ENCODE measurements around the gene PSMD13. TPM values are rescaled to one million over a fixed set of nuclear protein-coding genes. Genes with fewer than 3 reads are reported as not detected.

Gene PSMD13
- total and polyA plus RNA-seq, 4 donors, result 48.8 to 56.7 (median 52.8) TPM

DNA sequence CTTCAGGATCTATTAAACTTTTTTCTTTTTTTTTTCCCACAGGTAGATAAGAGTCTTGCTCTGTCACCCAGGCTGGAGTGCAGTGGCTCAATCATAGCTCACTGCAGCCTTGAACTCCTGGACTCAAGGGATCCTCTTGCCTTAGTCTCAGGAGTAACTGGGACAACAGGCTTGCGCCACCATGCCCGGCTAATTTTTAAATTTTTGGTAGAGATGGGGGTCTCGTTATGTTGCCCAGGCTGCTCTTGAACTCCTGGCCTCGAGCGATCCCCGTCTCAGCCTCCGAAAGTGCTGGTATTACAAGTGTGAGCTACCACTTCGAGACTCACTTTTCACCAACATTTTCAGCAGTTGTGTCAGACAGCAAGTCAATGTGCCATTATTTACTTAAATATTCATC, 1.6 kb upstream of the PSMD13 start:
- Histone ChIP-seq H3K9ac (ENCODE audit: low read depth in 1 of 2, low read length in 2 of 2) (peak overlapping the region in 1 of 2 donors; percentile 87), H3K36me3 (ENCODE audit: control insufficient read depth in 4 of 4, insufficient read depth in 3 of 4, low read depth in 1 of 4, low read length in 3 of 4) (peaks cover 0 to 14% (median 5%) of the 10 kb centered on the region in 4 donors), H3K27ac (ENCODE audit: low read depth in 1 of 2, low read length in 2 of 2) (no peak overlapping the region), H3K4me3 (ENCODE audit: low read depth in 1 of 3, low read length in 3 of 3) (peak overlapping the region; percentile 50 to 85 (median 84)), H3K9me3 (ENCODE audit: control insufficient read depth in 4 of 4, low read length in 3 of 4) (no peaks in the 10 kb centered on the region), H3K27me3 (ENCODE audit: control insufficient read depth in 4 of 4, insufficient read depth in 4 of 4, low read length in 3 of 4) (no peaks in the 10 kb centered on the region), H3K4me1 (ENCODE audit: control insufficient read depth in 4 of 4, insufficient read depth in 4 of 4, low read length in 3 of 4) (peaks cover 3 to 26% (median 19%) of the 10 kb centered on the region in 4 donors)
- TF ChIP-seq MAX (IDR thresholded peaks at IDR 0.05) (no peak), HNF4A (conservative IDR thresholded peaks at IDR 0.05) (no peak), GABPA (IDR thresholded peaks at IDR 0.05 in 1 of 2, conservative IDR thresholded peaks at IDR 0.05 in 1 of 2) (no peak), RXRA (IDR thresholded peaks at IDR 0.05) (no peak), TAF1 (conservative IDR thresholded peaks at IDR 0.05) (no peak), HNF4G (IDR thresholded peaks at IDR 0.05) (no peak)
- TF ChIP-seq, protein P1, sequence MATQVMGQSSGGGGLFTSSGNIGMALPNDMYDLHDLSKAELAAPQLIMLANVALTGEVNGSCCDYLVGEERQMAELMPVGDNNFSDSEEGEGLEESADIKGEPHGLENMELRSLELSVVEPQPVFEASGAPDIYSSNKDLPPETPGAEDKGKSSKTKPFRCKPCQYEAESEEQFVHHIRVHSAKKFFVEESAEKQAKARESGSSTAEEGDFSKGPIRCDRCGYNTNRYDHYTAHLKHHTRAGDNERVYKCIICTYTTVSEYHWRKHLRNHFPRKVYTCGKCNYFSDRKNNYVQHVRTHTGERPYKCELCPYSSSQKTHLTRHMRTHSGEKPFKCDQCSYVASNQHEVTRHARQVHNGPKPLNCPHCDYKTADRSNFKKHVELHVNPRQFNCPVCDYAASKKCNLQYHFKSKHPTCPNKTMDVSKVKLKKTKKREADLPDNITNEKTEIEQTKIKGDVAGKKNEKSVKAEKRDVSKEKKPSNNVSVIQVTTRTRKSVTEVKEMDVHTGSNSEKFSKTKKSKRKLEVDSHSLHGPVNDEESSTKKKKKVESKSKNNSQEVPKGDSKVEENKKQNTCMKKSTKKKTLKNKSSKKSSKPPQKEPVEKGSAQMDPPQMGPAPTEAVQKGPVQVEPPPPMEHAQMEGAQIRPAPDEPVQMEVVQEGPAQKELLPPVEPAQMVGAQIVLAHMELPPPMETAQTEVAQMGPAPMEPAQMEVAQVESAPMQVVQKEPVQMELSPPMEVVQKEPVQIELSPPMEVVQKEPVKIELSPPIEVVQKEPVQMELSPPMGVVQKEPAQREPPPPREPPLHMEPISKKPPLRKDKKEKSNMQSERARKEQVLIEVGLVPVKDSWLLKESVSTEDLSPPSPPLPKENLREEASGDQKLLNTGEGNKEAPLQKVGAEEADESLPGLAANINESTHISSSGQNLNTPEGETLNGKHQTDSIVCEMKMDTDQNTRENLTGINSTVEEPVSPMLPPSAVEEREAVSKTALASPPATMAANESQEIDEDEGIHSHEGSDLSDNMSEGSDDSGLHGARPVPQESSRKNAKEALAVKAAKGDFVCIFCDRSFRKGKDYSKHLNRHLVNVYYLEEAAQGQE (IDR thresholded peaks at IDR 0.05), result no peak
- DNase-seq (ENCODE audit: low spot score), result no peak
- WGBS, result 82% methylated on average over 8 of the region's 8 CpGs

DNA sequence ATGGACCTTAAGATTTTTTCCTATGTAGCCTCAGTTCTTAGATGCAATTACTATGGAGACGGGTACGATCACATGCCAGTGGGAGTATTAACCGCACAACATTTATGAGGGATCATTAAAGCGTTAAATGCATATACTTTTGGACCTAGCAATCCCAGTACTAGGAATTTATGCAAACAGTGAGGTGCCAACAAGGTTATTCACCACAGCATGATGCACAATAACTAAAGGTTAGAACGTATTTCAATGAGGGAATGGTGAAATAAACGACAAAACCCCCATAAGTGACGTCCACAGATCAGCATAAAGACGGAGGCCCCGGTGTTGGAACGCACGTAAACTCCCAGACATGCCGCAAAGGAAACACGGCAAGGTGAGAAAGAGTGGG, 1.2 kb upstream of the PSMD13 start:
- TF ChIP-seq, protein P2, sequence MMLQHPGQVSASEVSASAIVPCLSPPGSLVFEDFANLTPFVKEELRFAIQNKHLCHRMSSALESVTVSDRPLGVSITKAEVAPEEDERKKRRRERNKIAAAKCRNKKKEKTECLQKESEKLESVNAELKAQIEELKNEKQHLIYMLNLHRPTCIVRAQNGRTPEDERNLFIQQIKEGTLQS (IDR thresholded peaks at IDR 0.05), result no peak
- TF ChIP-seq NR2F2 (IDR thresholded peaks at IDR 0.05) (no peak), SP1 (IDR thresholded peaks at IDR 0.05) (no peak)
- H3K9ac ChIP-seq (ENCODE audit: low read depth in 1 of 2, low read length in 2 of 2), result peak overlapping the region; percentile 65 to 87
- 4% methylated on average over 13 of the region's 13 CpGs for WGBS

GRCh38 chr11:235997-236773, 591 bp upstream of the PSMD13 start, which contains the start of gene SIRT3:
Gene SIRT3, minus strand, starts transcription at chr11:236342. Its CDS starts 14 bp downstream, at chr11:236328.
- peak within 1 kb of the TSS; percentile 85 to 94 (median 85) for H3K4me3 ChIP-seq (ENCODE audit: low read depth in 1 of 3, low read length in 3 of 3)
- H3K9ac ChIP-seq (ENCODE audit: low read depth in 1 of 2, low read length in 2 of 2), result peak within 1 kb of the TSS; percentile 65 to 87
- H3K27ac ChIP-seq (ENCODE audit: low read depth in 1 of 2, low read length in 2 of 2), result peak within 1 kb of the TSS; percentile 88 to 98
- H3K9me3 ChIP-seq (ENCODE audit: control insufficient read depth in 4 of 4, low read length in 3 of 4), result no peaks in the 10 kb centered on the region
- WGBS, result under 1% methylated on average over 70 of the region's 70 CpGs
- peak; percentile 94 for DNase-seq (ENCODE audit: low spot score)
- H3K4me1 ChIP-seq (ENCODE audit: control insufficient read depth in 4 of 4, insufficient read depth in 4 of 4, low read length in 3 of 4), result peaks cover 3 to 26% (median 19%) of the 10 kb centered on the region in 4 donors
- H3K27me3 ChIP-seq (ENCODE audit: control insufficient read depth in 4 of 4, insufficient read depth in 4 of 4, low read length in 3 of 4), result no peaks in the 10 kb centered on the region
- peaks cover 0 to 12% (median 4%) of the 10 kb centered on the region in 4 donors for H3K36me3 ChIP-seq (ENCODE audit: control insufficient read depth in 4 of 4, insufficient read depth in 3 of 4, low read depth in 1 of 4, low read length in 3 of 4)
- TF ChIP-seq, protein P2 (IDR thresholded peaks at IDR 0.05), result no peak
- TF ChIP-seq FOXA2 (IDR thresholded peaks at IDR 0.05), result no peak
- no peak for TF ChIP-seq JUND (IDR thresholded peaks at IDR 0.05)
- TF ChIP-seq TAF1 (conservative IDR thresholded peaks at IDR 0.05), result no peak
- TF ChIP-seq FOXA1 (IDR thresholded peaks at IDR 0.05), result no peak
- peak in 1 of 2 donors; percentile 3 for TF ChIP-seq RAD21 (IDR thresholded peaks at IDR 0.05)
- TF ChIP-seq EGR1 (IDR thresholded peaks at IDR 0.05; ENCODE audit: low read depth in 2 of 2), result peak; percentile 58 to 66
- peak in 1 of 2 donors; percentile 27 for TF ChIP-seq RXRA (IDR thresholded peaks at IDR 0.05)
- TF ChIP-seq, protein P1 (IDR thresholded peaks at IDR 0.05), result no peak
- TF ChIP-seq MAX (IDR thresholded peaks at IDR 0.05), result peak; percentile 23
- no peak for TF ChIP-seq HNF4G (IDR thresholded peaks at IDR 0.05)
- peak; percentile 75 for TF ChIP-seq YY1 (IDR thresholded peaks at IDR 0.05)
- TF ChIP-seq GABPA (IDR thresholded peaks at IDR 0.05 in 1 of 2, conservative IDR thresholded peaks at IDR 0.05 in 1 of 2), result no peak

More for the DNA sequence above, 1.2 kb upstream of the PSMD13 start:
- H3K27ac ChIP-seq (ENCODE audit: low read depth in 1 of 2, low read length in 2 of 2), result peak overlapping the region; percentile 64 to 82
- peaks cover 3 to 26% (median 19%) of the 10 kb centered on the region in 4 donors for H3K4me1 ChIP-seq (ENCODE audit: control insufficient read depth in 4 of 4, insufficient read depth in 4 of 4, low read length in 3 of 4)
- H3K36me3 ChIP-seq (ENCODE audit: control insufficient read depth in 4 of 4, insufficient read depth in 3 of 4, low read depth in 1 of 4, low read length in 3 of 4), result peaks cover 0 to 12% (median 4%) of the 10 kb centered on the region in 4 donors
- peak overlapping the region; percentile 50 to 85 (median 84) for H3K4me3 ChIP-seq (ENCODE audit: low read depth in 1 of 3, low read length in 3 of 3)
- H3K9me3 ChIP-seq (ENCODE audit: control insufficient read depth in 4 of 4, low read length in 3 of 4), result no peaks in the 10 kb centered on the region
- H3K27me3 ChIP-seq (ENCODE audit: control insufficient read depth in 4 of 4, insufficient read depth in 4 of 4, low read length in 3 of 4), result no peaks in the 10 kb centered on the region
- DNase-seq (ENCODE audit: low spot score), result no peak

All from liver (tissue), 9 donors.